H1 (cell line): Measurements from ENCODE around the gene CDNF. TPM values are rescaled to one million over a fixed set of nuclear protein-coding genes. Genes with fewer than 3 reads are reported as not detected.
"Not testable (repeated sequence)": the region's sequence is repeated elsewhere in the genome, so short reads cannot be mapped to it uniquely, and the experiment has no call there.

Source experiments
- CTCF ChIA-PET: fragments of 300-600 bp; sonication (Branson Sonifier 250); formaldehyde crosslinking; loops from one replicate; lab custom pipeline; 2021; ENCODE audit not compliant: partially characterized antibody; lab: Charles Lee
- POLR2A ChIA-PET: fragments of 300-600 bp; sonication (Branson Sonifier 250); formaldehyde crosslinking; loops from one replicate; lab custom pipeline; 2021; ENCODE audit warnings: inconsistent platforms; ENCODE audit not compliant: partially characterized antibody; lab: Charles Lee
- DNase-seq, 2 experiments: peaks; one replicate each; pipeline versions ENCODE4 v3.0.0 to v3.0.0-alpha.2; 2010 to 2022; ENCODE audit warnings: low spot score in 2 of 2, low read depth in 1 of 2, mixed read lengths in 1 of 2
- FAIRE-seq: peaks from 2 replicates; lab custom pipeline; 2011; peaks lifted over from hg19 to GRCh38; lab: Jason Lieb, UNC
- H2AFZ ChIP-seq: 2 replicates; pipeline ENCODE4 v1.8.1; 2012; ENCODE audit warnings: low read length, inconsistent platforms
- H2AK5ac ChIP-seq: 2 replicates; pipeline ENCODE4 v1.6.1; 2013; ENCODE audit warnings: low read depth, low read length
- H2BK120ac ChIP-seq: replicated peaks from 2 replicates; pipeline ENCODE3; 2013; ENCODE audit warnings: low read depth, low read length, inconsistent platforms
- H2BK12ac ChIP-seq: 2 replicates; pipeline ENCODE4 v1.6.1; 2013; ENCODE audit warnings: low read depth, low read length
- H2BK15ac ChIP-seq: 2 replicates; pipeline ENCODE4 v1.6.1; 2013; ENCODE audit warnings: low read length
- H2BK20ac ChIP-seq: 2 replicates; pipeline ENCODE4 v1.6.1; 2013; ENCODE audit warnings: low read length
- H2BK5ac ChIP-seq: 2 replicates; pipeline ENCODE4 v1.6.1; 2013; ENCODE audit warnings: low read depth, low read length
- H3K14ac ChIP-seq: 2 replicates; pipeline ENCODE4 v1.6.1; 2013; ENCODE audit warnings: inconsistent platforms; ENCODE audit not compliant: insufficient read length
- H3K18ac ChIP-seq: 2 replicates; pipeline ENCODE4 v1.6.1; 2013; ENCODE audit warnings: low read length; ENCODE audit errors: extremely low read depth
- H3K23ac ChIP-seq: 2 replicates; pipeline ENCODE4 v1.6.1; 2013; ENCODE audit warnings: inconsistent platforms; ENCODE audit not compliant: insufficient read length
- H3K23me2 ChIP-seq: 2 replicates; pipeline ENCODE4 v1.6.1; 2013; ENCODE audit warnings: low read depth, low read length
- H3K27ac ChIP-seq: 2 replicates; pipeline ENCODE4 v1.6.1; 2011; ENCODE audit warnings: low read depth, low read length, inconsistent platforms
- H3K27me3 ChIP-seq, 4 experiments: replicated peaks in 1 of 4; 1 replicate in 1 of 4; 2 replicates in 3 of 4; pipeline versions ENCODE4 v1.6.1 to v1.8.1; 2011 to 2013; ENCODE audit warnings: low read length in 3 of 4, mild to moderate bottlenecking in 3 of 4, inconsistent platforms in 2 of 4, mixed read lengths in 2 of 4, moderate library complexity in 1 of 4; ENCODE audit not compliant: control insufficient read depth in 3 of 4, insufficient read depth in 3 of 4; ENCODE audit errors: extremely low read depth in 1 of 4
- H3K36me3 ChIP-seq, 4 experiments: 2 replicates each; pipeline versions ENCODE4 v1.6.1 to v1.8.1; 2011 to 2013; ENCODE audit warnings: mild to moderate bottlenecking in 4 of 4, low read length in 3 of 4, moderate library complexity in 2 of 4, control low read depth in 1 of 4, inconsistent platforms in 1 of 4; ENCODE audit not compliant: insufficient read depth in 4 of 4, control insufficient read depth in 2 of 4
- H3K4ac ChIP-seq: replicated peaks from 2 replicates; pipeline ENCODE3; 2013; ENCODE audit warnings: low read length, low read depth, mixed read lengths, inconsistent platforms; ENCODE audit not compliant: insufficient read length
- H3K4me1 ChIP-seq, 4 experiments: replicated peaks in 1 of 4; 1 replicate in 1 of 4; 2 replicates in 3 of 4; pipeline versions ENCODE4 v1.6.1 to v1.8.1; 2011 to 2013; ENCODE audit warnings: low read length in 3 of 4, inconsistent platforms in 2 of 4, mixed read lengths in 1 of 4; ENCODE audit not compliant: insufficient read depth in 4 of 4, control insufficient read depth in 3 of 4
- H3K4me2 ChIP-seq, 2 experiments: 2 replicates each; pipeline versions ENCODE4 v1.6.1 to v1.8.1; 2011 to 2013; ENCODE audit warnings: low read depth in 2 of 2, low read length in 2 of 2, control low read depth in 1 of 2, inconsistent platforms in 1 of 2, mild to moderate bottlenecking in 1 of 2; ENCODE audit not compliant: insufficient read depth in 1 of 2
- H3K4me3 ChIP-seq, 4 experiments: fragments of 200-600, 300-600 bp in 1 of 4; sonication (generic), shearing (Covaris generic), sonication (Bioruptor Twin) in 1 of 4; 2 replicates each; pipeline versions ENCODE4 v1.5.1 to v1.8.1; 2011 to 2016; ENCODE audit warnings: low read length in 4 of 4, low read depth in 3 of 4, control low read depth in 2 of 4, inconsistent platforms in 2 of 4, mild to moderate bottlenecking in 2 of 4, mixed read lengths in 1 of 4, moderate library complexity in 1 of 4; ENCODE audit not compliant: insufficient read depth in 2 of 4; ENCODE audit errors: extremely low read depth in 1 of 4
- H3K56ac ChIP-seq: replicated peaks from 2 replicates; pipeline ENCODE3; 2013; ENCODE audit warnings: low read depth, mild to moderate bottlenecking, mixed read lengths, low read length, inconsistent platforms; ENCODE audit not compliant: insufficient read length
- H3K79me1 ChIP-seq: 2 replicates; pipeline ENCODE4 v1.6.1; 2013; ENCODE audit warnings: low read depth, low read length, control low read depth
- H3K79me2 ChIP-seq, 2 experiments: 2 replicates each; pipeline versions ENCODE4 v1.6.1 to v1.8.1; 2012 to 2013; ENCODE audit warnings: low read length in 2 of 2, mild to moderate bottlenecking in 2 of 2, inconsistent platforms in 1 of 2; ENCODE audit not compliant: insufficient read depth in 2 of 2, control insufficient read depth in 1 of 2
- H3K9ac ChIP-seq, 4 experiments: replicated peaks in 1 of 4; 1 replicate in 1 of 4; 2 replicates in 3 of 4; pipeline versions ENCODE4 v1.6.1 to v1.8.1; 2011 to 2013; ENCODE audit warnings: low read depth in 3 of 4, low read length in 3 of 4, control low read depth in 2 of 4, mild to moderate bottlenecking in 2 of 4, moderate library complexity in 2 of 4, inconsistent platforms in 1 of 4; ENCODE audit errors: extremely low read depth in 1 of 4
- H3K9me3 ChIP-seq, 2 experiments: 2 replicates each; pipeline versions ENCODE4 v1.6.1 to v1.8.1; 2012 to 2013; ENCODE audit warnings: mild to moderate bottlenecking in 2 of 2, moderate library complexity in 2 of 2, control low read depth in 1 of 2, inconsistent platforms in 1 of 2, low read depth in 1 of 2, low read length in 1 of 2, mixed read lengths in 1 of 2; ENCODE audit not compliant: insufficient read depth in 2 of 2
- H4K20me1 ChIP-seq, 2 experiments: replicated peaks in 1 of 2; 2 replicates each; pipeline versions ENCODE3 to v1.8.1; 2011 to 2013; ENCODE audit warnings: inconsistent platforms in 2 of 2, low read length in 2 of 2, mild to moderate bottlenecking in 1 of 2; ENCODE audit not compliant: insufficient read depth in 2 of 2, control insufficient read depth in 1 of 2
- H4K5ac ChIP-seq: 2 replicates; pipeline ENCODE4 v1.6.1; 2013; ENCODE audit warnings: low read length, low read depth, mixed read lengths, inconsistent platforms; ENCODE audit not compliant: insufficient read length
- H4K8ac ChIP-seq: 2 replicates; pipeline ENCODE4 v1.8.0; 2013; ENCODE audit warnings: mild to moderate bottlenecking, moderate library complexity, low read length, inconsistent platforms; ENCODE audit not compliant: insufficient read depth; ENCODE audit errors: extremely low read depth
- H4K91ac ChIP-seq: replicated peaks from 2 replicates; pipeline ENCODE3; 2013; ENCODE audit warnings: low read length, mixed read lengths, inconsistent platforms; ENCODE audit not compliant: insufficient read length
- WGBS, 2 experiments: shearing (Covaris generic) in 1 of 2; methylation state at CpG; one replicate each; pipeline versions ENCODE4 v1.1.6 to v1.1.7; 2013 to 2015; ENCODE audit warnings: low lambda C conversion rate in 2 of 2, mixed read lengths in 2 of 2, inconsistent platforms in 1 of 2, low coverage in 1 of 2, missing lambda C conversion rate in 1 of 2; ENCODE audit not compliant: insufficient replicate concordance in 2 of 2, insufficient coverage in 1 of 2, insufficient read length in 1 of 2; ENCODE audit errors: extremely low coverage in 1 of 2, missing lambda C conversion rate in 1 of 2; 5-methylcytosine and 5-hydroxymethylcytosine counted together
- polyA plus RNA-seq, 7 experiments: library from polyadenylated mRNA; depleted of rRNA in 3 of 7; stranded (reverse) in 5 of 7; unstranded in 2 of 7; fragments of >200 nt in 5 of 7; fragments of 200-250 nt in 2 of 7; gene quantifications; 1 replicate in 5 of 7; 2 replicates in 1 of 7; 4 replicates in 1 of 7; pipeline versions ENCODE4 v1.2.1 to v1.2.3, GENCODE V29; 2011 to 2013; ENCODE audit warnings: missing spikeins in 2 of 7, mixed read lengths in 2 of 7
- total RNA-seq: library from RNA; stranded (reverse); fragmentation: NEBNext Ultra II Directional; extraction: Animal tissue kit (Norgen Biotek cat#: 25700); gene quantifications from 2 replicates; pipeline ENCODE4 v1.2.1, GENCODE V29; 2021

CDNF gene
- total and polyA plus RNA-seq, 2 of the 8 experiments (the other 6 are each of a cell fraction or from before 2014, with no cell fraction given), result 0.32 to 0.67 TPM

- H3K4me1 ChIP-seq, H3K23me2 ChIP-seq, H4K91ac ChIP-seq, H3K23ac ChIP-seq, H3K36me3 ChIP-seq, H3K9ac ChIP-seq, H2BK5ac ChIP-seq, H4K8ac ChIP-seq, H2AFZ ChIP-seq, H3K27me3 ChIP-seq, H3K4me2 ChIP-seq, H3K4me3 ChIP-seq, H3K79me2 ChIP-seq, H3K14ac ChIP-seq, H3K9me3 ChIP-seq, POLR2A ChIA-PET, FAIRE-seq, H3K18ac ChIP-seq, DNase-seq, H2AK5ac ChIP-seq, H2BK120ac ChIP-seq, H2BK12ac ChIP-seq, H4K5ac ChIP-seq, H3K27ac ChIP-seq, H3K4ac ChIP-seq, H3K56ac ChIP-seq, H3K79me1 ChIP-seq, H4K20me1 ChIP-seq, H2BK20ac ChIP-seq, H2BK15ac ChIP-seq: not testable (repeated sequence)
- WGBS, 2 experiments, result 97% methylated on average over 5 of the region's 7 CpGs; no CpG with 5 or more reads in 1 of the 2 experiments
- CTCF ChIA-PET, result interaction anchor here (1.1 to 1.2 kb wide), 2 partner anchors 10 to 280 kb away, joined by 3 to 4 read pairs; no protein-coding TSS in a partner anchor
Measured at GRCh38 chr10:14816717-14817116, 21.1 kb downstream of the CDNF start.
